Measurements from ENCODE around the gene DIP2C.
"Not testable (repeated sequence)": the region's sequence is repeated elsewhere in the genome, so short reads cannot be mapped to it uniquely, and the experiment has no call there.

Gene DIP2C

GRCh38 chr10:310371-310770 is 379.1 kb downstream of the DIP2C start:
- DNase-seq = no peak

GRCh38 chr10:308572-309085 is 380.8 kb downstream of the DIP2C start:
- DNase-seq = no peak

DNA sequence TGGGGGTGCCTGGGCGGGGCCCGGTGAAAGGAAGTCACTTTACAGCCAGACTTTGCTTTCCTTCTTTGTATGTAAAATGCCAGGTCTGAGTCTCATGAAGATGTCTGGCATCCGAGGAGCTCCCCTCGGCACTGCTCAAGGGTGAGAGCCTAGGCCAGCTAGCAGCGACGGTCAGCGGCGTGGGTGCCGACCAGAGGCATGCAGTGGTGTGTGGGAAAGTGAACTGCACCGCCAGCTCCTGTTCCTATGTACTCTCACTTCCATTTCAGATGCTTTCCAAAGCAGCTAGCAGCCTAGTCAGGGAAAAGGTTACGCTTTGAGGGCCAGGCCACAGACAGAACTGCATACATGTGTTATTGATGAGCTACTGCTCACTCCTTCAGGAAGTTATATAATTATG is 381.4 kb downstream of the DIP2C start:
- DNase-seq = no peak

DNA sequence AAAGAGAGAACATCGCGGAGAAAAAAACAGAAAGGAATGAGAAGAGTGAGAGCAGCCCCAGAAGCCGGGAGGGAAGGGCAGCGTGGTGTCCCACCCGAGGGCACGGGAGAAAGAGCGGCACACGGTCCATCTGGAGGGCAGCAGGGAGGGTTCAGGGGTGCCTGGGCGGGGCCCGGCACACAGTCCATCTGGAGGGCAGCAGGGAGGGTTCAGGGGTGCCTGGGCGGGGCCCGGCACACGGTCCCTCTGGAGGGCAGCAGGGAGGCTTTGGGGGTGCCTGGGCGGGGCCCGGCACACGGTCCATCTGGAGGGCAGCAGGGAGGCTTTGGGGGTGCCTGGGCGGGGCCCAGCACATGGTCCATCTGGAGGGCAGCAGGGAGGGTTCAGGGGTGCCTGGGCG is 381.8 kb downstream of the DIP2C start:
- no peak for DNase-seq

DNA sequence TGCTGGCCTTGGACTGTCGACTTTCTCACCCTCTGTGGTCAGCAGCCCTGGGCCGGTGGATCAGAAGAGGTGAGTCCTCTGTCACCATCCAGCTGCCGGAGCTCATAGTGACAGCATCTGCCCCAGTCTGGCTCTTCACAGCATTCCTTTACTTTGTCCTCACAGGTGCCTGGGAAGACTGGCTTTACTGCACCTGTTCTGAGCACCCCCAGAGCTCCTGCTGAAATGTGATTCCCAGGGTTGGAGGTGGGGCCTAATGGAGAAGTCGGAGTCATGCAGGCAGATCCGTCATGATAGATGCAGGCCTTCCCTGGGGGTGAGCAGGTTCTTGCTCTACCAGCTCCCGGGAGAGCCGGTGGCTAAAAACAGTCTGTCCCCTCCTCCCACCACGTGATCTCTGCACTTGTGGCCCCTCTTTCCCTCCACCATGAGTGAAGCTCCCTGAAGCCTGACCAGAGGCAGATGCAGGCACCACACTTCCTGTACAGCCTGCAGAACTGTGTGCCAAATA is 382.7 kb downstream of the DIP2C start:
- no peak for DNase-seq

- DNase-seq = no peak
Observed at GRCh38 chr10:306007-306674, 383.3 kb downstream of the DIP2C start.

DNA sequence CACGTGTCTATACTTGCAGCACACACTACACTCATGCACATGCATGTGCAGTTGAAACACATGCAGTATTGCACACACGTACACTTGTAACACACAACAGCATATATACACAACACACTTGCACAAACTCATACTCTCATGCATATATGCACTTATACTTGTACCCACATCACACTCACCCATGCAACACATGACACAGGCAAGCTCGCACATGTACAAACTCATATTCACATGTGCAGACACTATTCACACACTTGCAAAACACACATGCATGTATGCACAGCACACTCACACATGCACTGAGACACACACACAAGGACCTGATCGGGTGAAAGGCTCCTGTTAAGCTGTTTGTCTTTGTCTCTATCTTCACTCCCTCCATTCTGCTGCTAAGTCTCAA is 384.4 kb downstream of the DIP2C start:
- DNase-seq = no peak

DNA sequence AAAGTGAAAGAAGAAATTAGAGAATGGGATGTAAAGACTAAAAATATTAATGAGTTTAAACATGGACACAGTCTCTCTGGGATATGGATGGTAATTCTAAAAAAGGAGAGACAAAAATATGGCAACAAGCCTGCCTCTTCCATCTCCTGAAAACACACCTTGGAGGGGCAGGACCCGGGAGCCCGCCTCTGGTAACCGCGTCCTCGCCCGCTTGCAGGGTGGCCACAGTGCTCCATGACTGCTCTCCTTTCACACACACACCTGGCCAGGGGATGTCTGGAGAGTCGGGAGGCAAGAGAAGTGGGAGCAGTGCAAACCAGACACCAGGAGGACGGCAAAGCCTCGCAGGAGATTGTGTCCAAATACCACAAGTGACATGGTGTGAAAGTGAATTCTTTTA is 387.9 kb downstream of the DIP2C start:
- DNase-seq = no peak

DNA sequence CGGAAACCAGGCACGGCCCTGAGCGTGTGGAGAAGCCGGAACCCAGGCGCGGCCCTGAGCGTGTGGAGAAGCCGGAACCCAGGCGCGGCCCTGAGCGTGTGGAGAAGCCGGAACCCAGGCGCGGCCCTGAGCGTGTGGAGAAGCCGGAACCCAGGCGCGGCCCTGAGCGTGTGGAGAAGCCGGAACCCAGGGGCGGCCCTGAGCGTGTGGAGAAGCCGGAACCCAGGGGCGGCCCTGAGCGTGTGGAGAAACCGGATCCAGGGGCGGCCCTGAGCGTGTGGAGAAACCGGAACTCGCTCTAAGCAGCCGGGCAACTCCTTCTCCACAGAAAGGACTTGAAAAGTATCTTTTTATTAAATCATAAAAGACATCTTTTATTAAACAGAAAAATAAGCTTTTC is 388.9 kb downstream of the DIP2C start:
- not testable (repeated sequence) for DNase-seq

GRCh38 chr10:299969-300368 is 389.5 kb downstream of the DIP2C start:
- DNase-seq = no peak

DNA sequence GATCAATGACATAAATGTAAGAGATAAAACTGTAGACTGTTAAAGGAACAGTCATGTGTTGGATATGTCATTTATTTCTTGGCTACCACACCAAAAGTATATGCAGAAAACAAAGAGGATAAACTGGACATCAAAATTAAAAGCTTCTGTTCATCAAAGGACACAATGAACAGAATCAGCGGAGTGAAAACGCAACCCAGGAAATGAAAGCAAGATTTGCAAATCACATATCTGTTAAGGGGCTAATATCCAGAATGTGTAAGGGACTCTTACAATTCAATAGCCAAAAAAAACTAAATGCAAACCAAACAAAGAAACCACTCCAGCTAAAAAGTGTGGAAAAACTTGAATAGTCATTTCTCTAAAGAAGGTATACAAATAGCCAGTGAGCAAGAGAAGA is 390.0 kb downstream of the DIP2C start:
- DNase-seq = no peak

DNA sequence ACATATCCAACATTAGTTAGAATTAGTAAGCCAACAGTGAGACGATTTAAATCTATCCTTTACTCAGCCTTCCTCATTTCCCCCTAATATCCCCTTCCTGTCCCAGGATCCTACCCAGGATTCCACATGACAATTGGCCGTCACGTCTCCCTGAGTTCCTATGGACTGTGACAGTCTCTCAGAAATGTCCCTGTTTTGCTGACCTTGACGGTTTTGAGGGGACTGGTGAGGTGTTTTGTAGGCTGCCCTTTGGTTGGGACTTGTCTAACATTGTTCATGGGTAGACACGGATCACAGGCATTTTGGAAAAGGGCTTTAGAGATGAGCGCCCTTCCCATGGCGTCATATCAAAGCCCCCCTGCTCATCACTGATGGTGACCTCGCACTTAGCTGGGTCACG is 391.4 kb downstream of the DIP2C start:
- DNase-seq = no peak

- DNase-seq = no peak
Observed at GRCh38 chr10:297567-297966, 391.9 kb downstream of the DIP2C start.

DNA sequence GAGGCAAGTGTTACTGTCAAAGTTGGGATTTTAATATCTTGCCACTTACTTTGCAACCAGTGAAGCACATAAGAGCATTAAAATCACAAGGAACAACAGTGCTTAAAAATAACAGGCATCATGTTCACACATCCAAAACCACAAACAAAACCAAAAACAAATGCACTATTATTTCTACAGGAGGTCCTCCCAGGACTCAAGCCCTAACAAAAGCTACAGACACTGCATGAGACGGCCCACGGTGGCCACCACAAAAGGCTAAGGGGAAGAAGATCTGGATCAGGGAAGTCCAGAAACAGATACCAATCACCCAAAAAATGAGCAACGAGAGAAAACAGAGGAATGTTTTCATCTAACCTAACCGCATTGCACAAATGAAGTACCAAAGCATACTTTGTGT is 395.8 kb downstream of the DIP2C start:
- DNase-seq = no peak

DNA sequence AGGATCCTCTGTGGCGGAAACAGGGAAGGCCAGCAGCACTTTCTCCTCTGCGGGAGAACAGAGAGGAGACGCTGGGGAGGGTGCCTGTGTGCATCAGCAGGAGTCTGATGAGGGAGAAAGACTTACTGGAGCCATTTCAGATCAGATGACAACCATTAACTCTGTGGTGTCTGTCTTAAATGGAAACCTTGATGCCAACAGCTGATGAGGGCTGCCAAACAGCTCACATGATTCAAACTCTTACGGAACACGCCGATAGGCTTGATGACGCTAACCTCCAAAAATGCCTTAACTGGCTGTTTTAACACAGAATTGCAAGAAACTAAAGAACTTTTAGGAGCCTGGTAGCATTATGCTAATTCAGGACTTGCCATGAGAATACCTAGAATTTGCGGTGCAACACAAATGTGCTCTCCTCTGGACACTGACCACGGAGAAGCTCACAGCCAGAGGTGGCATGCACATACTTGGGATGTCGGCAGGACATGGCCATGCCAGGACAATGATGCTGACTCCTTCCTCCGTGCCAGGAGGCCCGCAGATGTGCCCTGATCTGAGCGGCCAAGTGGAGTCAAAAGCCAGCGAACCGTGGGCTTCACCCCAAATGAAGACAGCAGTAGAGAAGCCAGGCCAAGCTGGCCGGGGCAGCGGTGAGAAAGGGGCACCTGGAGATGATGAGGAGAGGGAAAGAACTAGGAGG is 399.3 kb downstream of the DIP2C start:
- no peak for DNase-seq

- DNase-seq = no peak
Observed at GRCh38 chr10:289581-289980, 399.9 kb downstream of the DIP2C start.

DNA sequence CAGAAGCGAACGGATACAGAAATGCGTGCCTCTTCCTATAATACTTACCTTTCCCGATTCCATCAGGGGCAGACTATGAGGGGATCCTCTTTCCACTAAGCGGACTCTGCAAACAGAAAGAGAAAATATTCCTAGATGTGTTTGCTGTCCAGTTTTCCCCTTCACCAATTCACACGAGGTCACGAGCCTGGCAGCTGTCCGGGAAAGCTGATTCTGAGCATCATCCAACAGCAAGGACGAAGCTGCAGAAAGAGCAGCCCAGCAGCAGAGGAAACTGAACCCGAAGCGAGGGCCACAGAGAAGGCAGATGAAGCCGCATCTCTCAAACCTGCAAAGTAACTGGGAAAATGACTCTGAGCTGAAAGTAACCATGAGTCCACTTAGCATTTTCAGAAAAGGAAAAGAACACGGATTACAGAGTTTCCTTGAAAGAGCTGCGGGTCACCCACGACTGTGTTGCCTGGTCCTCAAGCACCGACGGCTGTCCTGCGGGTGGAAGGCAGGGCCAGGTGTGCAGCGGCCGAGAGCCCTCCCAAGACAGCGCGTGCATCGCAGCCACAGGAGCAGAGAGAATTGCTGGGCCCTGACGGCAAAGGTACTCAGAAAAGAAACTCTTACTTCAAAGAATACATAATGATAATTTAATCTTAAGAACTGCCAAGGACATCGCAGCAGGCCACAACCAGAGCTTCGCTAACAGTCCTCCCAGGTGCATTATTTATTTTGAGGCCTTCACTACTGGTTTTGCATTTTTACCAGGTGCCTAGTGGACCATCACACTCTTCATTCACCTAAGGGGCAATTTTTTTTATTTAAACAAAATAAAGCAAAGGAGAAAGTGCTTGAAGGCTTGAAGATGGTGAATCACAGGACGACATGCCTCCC is 400.9 kb downstream of the DIP2C start:
- no peak for DNase-seq

GRCh38 chr10:287814-288213 is 401.7 kb downstream of the DIP2C start:
- DNase-seq = no peak

DNA sequence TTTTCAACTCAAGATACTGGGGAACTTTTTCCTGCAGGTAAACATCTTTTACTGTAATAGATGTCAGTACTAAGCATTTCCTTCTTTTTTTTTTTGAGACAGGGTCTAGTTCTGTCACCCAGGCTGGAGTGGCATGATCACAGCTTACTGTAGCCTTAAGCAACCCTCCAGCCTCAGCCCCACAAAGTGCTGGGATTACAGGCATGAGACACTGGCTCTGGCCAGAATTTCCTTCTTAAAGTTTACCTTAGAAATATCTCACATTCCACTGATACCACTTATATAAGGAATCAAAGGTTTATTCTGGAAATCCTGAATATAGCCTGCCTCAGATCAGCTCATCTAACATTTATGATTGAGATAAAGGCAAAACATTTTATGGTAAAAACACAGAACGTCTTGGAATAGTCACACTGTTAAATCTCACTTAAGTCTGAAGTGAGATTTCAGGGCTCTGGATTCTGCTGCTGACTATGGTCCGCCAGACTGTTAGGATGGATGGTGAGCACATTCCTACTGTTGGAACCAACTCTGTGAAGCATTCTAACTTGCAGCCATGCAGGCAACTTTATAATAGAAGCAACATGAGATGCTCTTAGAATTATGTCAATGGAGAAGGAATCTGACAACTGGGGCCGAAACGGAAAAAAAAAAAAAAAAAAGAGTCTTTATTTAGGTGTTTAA is 402.3 kb downstream of the DIP2C start:
- no peak for DNase-seq

DNA sequence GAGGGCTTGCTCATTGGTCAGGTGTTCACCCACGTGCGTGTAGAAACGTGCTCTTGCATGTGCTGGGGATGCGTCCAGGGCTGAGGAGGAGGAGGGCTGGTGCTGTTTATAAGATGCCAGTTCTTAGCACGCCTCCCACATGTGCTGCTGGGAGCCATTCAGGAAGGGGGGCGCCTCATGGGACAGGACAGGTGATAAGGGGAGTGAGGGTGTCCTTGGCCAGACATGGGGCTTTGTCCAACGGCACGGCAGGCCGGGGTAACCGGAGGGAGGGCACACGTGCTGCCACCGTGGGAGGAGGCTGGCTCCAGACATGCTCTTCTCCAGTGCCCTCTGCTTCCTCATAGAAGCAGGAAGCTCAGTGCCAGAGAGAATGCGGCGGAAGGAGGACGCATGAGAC is 404.3 kb downstream of the DIP2C start:
- no peak for DNase-seq

GRCh38 chr10:283916-284356 is 405.5 kb downstream of the DIP2C start:
- peak; percentile 59 to 70 for DNase-seq

DNA sequence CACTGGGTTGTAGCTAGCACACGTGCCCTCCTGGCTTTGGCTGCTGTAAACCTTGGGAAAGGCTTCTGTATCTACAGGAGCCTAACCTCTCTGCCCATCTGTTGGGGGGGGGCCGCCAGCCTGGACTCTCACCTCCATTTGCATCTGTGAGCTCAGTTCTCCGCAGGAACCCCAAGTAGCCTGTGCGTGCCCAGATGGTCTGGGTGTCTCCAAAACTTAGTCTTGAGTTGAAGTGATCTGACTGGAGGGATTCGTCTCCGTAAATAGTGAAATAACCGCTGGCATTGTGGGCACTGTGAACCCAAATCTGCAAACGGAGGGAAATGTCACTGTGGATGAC is 406.4 kb downstream of the DIP2C start:
- DNase-seq = no peak

Data from activated CD4-positive, alpha-beta T cell treated with anti-CD3 and anti-CD28 coated beads, Interleukin-2, amount 50 U/mL, for 48 hours (primary cell).